Measurements from ENCODE around the gene SLC7A11.

SLC7A11 gene

DNA sequence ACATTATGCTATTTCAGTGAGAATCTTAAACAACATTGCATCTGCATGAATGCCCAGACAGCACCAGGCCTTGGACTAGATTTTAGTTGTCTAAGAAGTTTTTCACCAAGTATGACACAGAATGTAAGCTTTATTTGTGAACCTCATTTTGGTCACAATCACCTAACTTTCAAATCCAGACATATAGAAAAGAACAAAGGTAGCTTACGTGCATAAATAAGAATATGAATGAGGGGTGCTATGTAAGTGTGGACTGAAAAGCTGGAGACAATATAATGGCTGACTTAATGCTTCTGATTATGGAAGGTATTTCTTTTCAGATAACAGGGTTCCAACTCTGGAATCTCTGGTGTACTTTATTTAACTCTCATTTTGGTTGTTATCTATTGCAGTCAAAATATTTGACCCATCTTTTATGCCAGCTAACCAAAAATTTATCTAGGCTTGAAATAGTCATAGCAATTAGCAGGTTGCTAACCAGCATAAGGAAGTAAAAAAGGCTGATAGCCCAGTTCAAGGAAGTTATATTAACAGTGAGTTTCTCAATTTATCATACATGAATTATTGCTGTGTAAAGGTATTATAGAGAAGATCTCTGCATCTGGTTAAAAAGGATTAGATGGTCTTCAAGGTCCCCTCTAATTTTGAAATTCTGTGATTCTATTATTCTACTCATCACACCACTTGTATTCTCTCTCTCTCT lies 36.5 kb downstream of the SLC7A11 start:
- no peak for DNase-seq

DNA sequence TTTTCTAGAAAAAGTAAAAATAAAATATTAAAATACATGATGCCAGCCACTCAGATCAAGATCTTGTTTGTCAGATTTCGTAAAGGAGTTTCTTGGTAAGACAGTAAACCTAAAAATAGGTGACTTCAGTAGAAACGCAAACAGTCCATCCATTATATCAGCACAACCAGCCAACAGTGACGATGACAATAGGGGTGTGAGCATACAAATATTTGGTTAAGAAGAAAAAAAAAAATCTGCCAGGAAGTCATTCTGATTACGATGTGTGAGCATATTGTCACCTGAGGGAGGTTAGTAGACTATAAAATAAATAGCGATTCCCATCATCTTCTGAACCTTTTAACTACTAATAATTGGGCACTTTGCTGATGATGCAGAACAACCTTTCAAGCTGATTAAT lies 37.6 kb downstream of the SLC7A11 start:
- DNase-seq = no peak

DNA sequence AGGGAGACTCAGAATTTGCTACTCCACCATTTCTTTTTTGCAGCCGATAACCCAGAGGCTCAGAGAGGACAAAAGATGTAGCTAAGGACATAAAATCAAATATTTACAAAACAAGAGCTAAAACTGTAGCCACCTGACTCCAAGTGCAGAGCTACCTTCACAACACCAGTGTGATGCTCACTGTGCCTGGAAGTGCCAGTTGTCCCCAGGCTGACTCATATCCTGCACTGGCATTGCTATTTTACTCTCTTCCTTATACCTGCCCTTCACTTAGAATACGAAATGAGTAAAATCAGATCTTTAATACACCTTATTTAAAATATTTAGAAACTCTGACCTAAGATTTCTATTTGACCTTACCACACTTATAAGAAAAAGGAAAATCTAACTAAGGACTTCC lies 39.5 kb downstream of the SLC7A11 start:
- no peak for DNase-seq

DNA sequence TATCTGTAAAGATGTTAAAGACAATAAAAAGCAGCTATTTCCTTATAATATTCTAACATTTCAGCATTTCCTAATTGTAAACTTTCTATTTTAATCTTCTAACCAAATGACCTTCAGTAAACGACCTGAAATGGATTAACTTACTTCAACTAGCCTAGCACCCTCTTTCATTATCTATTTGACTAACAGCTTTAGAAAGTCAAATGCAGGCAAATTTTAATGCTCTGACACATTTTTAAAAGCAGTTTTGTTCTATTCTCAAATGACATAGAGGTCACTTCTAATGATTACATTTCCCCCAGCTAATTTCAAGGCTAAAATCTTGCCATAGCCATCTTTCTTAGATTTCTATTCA lies 41.9 kb downstream of the SLC7A11 start:
- no peak for DNase-seq

DNA sequence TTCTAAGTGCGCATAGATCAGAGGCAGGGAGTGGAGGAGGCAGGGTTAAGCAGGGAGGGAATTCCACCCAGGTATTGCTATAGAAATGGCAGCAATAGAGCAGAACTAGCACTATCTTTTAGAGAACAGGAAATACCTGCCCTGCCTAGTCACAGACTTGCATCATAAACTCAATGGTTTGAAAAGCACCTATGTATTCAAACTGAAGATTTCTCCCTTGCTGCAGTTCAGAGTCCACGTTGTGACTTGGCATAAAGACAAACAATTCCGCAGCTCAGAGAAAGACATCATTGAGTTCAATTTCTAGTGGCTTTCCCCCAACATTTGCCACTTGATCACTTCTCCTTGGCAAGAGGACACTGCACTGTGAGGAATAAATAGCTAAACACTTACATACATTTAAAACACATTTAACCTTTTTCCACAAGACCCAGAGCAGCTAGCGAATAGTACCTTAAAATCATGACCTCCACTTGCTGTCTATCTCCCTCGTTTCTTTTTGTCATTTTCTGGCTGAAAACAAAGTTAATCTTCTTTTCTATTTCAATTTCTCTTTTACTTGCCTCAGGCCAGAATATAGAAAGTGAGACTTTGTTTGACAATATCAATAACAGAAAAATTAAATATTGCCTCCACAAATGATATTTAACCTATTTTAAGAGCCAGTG lies 42.4 kb downstream of the SLC7A11 start:
- no peak for DNase-seq

DNA sequence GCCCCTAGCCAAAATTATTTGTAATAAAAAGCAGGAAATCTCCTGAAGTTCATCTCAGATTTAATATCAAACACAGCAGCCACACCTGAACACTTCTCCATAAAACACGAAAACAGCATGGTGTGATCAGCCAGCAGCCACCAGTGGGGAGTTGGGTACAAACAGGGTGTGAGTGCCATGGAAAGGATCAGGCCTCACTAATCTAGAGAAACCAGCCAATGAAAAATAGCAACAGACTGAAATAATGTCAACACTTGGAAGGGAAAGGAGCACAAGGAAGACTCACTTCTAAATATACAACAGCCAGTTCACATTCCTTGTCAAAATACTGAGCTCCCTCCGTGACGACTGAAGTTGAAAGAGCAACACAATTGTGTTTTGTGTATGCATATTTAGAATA lies 46.0 kb downstream of the SLC7A11 start:
- DNase-seq = no peak

DNA sequence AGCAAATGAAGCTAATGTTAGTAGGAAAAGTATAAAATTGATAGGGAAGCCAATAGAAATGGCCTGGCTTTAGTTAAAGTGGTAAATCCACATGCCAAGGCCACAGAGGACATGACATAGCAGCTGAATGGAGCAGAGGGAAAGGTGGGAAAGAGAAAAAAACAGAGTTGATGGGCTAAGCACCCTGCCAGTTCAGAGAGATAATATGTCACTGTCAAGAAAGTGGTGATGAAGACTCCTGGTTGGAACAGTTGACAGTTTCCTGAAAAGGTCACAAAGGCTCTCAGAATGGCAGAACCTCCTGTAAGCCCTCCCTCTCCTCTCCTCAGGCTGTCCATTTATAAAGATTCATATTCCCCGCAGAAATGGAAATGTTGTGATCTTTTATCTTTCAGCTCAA lies 48.2 kb downstream of the SLC7A11 start:
- no peak for DNase-seq

DNA sequence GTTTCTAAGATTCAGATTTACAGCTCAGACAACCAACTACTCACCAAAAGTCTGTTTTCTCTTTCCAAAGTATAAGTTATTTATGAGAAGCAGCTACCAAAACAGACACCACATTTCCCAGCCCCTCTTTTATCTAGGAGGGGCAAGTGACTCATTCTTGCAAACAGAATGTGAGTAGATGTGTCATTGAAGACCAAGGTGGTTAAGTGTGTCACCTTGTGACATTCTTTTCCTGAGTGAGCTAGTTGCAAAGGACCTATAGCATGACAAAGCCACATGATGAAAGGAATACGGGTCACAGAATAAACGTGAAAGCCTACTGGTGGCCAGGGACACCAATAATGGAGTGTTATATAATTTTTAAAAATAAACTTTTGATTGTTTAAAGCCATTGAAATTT lies 50.0 kb downstream of the SLC7A11 start:
- DNase-seq = no peak

DNA sequence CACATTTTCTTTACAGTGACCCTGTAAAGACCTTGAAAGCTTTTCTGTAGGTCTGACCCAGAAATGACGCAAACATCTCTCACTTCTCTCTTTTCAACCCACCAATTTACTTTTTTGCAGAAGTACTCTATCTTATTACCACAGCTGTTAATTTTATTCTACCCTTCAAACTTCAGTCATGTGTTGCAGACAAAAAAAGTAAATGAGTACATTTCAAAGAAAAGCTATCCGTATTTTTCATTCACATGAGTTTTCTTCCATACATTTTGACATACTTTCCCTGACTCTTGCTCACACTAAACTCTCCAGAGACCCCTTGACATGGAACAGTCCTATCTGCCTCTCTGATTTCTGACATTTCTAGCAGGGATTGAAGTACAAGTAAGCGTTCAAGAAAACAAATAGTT lies 51.7 kb downstream of the SLC7A11 start:
- DNase-seq = no peak

DNA sequence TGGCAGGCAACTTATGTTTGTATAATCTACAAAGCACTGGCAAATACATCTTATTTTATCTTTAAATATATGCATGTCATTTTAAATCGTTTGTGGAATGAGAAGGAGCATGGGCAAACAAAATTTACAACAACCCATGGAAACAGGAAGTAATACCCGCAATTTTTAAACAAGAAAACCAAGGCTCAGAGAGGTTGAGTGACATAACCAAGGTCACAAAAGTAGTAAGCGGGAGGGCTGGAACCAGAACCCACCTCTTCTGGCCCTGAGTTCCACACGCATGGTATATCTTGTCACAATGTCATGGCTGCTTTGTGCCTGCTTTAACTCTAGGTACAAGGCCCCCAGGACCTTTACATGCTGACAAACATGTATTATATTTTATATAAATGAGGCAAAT lies 52.9 kb downstream of the SLC7A11 start:
- DNase-seq = no peak

DNA sequence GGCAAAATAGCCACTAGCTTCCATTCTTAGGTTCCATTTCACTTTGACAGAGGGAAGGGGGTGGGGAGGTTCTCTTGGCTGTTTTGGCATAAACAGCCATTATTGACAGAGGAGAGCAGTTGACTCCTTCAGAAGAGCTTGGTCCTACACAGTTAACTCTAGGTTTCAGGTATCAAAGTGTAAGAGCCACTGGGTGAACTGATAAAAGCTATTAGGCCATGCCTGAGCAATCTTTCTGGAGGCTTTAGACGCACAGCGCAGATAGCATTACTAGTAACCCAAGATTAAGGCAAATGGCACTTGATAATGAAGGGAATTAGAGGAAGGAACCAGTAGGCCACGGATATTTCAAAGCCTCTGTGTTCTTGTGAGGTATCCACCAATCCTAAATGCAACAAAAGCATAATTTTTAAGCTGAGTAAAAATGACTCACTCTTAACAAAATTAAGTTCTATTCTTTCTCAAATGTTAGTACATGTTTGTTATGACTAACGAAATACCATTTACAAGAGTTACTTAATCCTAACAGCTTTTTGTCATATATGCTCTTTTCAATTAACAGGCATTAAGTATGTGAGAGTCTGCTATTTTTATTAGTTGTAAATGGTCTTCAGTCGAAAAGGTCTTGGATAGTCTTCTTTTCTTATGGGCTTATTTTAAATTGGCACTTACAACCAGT lies 53.6 kb downstream of the SLC7A11 start:
- DNase-seq = no peak

DNA sequence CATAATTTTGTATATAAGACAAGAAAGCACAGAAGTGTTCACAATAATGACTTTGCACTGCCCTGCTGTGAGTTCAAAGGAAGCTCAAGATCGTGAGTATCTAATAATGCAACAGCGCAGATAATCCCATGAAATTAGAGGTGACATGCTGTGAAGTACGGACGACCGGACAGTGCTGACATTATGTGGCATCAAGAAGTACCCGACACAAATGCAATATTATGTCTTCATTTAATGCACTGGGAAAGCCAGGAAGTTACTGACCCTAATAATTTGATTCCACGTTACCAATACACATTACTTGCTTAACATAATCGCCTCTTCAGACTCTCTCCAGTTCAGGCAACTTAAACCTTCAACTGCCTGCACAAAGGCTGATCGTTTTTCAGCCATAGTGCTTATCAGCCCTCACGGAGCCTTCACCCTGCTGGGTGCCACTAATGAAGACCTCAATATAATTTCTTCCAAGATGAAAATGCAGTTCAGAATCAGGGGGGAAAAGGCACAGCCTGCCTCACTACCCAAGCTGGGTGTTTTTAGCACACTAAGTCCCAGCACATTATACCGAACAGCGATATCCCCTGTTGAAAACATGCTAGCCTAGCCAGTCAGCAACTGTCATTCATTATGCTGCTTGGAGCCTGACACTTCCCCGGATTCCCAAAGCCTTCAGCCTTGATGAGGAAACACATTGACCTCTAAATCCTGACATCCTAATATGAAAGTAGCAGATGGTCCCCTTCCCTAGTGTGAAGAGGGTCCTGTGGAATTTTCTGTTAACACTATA lies 56.1 kb downstream of the SLC7A11 start:
- no peak for DNase-seq

DNA sequence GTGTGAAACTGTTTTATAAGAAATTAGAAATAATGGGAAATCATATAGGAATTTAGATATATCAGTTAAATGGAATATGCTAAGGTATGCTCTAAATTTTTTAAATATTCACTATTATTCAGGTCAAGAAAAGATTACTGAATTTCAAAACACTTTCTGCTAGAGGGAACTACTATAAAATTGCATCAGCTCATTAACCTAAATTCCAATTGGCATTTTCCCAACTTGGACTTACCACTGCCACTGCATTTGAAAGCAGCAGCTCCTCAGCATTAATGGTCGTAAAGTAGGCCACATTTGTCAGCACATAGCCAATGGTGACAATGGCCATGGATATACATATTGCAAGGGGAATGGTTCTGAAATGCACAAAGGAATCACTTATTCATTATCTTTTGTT lies 57.3 kb downstream of the SLC7A11 start:
- DNase-seq = no peak

DNA sequence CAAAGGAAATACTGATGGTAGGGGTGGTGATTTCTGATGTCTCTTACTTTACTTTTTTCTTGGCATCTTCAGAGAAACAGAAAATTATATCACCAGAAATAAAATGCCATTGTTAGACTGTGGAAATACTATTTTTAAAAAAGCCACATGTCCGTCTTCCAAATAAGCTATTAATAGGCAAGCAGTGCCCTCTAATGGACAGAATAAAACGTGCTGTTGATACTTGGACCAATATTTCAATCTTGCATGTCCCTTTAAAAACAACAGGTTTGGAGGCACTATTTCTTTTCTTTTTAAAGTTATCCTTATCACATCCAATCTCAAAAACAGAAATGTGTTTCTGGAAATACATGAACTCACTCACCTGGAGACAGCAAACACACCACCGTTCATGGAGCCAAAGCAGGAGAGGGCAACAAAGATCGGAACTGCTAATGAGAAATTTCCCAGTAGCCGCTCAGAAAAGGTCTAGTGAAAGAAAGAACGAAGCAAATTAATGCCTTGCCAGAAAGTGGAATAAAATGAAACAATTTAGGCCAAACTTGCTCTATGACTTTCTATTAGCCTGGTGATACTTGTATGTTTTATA lies 59.2 kb downstream of the SLC7A11 start:
- DNase-seq = no peak

DNA sequence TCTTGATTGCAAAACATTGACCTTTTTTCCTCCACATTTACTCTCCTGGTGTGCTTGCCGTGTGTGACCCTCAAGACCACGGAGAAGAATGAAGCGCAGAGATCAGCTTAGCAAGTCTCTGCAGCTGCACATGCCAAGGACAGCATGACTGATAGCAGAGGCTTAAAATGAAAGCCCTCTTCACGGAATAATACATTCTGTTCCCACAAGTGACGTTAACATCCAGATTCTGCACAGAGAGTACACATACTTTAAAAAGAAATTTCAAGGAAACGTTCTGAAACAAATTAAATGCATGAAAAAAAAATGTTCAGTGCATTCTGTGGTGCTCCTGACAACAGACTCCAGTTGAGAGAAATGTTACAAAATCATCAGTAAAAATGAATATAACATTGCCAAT lies 60.9 kb downstream of the SLC7A11 start:
- no peak for DNase-seq

DNA sequence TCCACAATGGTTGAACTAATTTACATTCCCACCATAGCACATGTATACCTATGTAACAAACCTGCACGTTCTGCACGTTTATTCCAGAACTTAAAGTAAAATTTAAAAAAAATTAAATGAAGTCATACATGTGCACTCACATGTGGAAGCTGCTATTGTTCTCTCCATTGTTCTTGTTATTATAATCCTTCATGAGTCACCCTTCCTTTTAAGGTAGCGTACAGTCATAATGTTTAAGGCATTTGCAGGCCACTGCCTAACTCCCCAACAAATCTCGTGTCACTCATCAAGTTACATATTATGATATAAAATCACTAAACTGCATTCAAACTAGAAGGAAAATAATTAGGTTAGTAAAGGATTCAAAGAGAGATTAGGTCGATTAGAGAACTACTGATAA lies 63.6 kb downstream of the SLC7A11 start:
- DNase-seq = no peak

DNA sequence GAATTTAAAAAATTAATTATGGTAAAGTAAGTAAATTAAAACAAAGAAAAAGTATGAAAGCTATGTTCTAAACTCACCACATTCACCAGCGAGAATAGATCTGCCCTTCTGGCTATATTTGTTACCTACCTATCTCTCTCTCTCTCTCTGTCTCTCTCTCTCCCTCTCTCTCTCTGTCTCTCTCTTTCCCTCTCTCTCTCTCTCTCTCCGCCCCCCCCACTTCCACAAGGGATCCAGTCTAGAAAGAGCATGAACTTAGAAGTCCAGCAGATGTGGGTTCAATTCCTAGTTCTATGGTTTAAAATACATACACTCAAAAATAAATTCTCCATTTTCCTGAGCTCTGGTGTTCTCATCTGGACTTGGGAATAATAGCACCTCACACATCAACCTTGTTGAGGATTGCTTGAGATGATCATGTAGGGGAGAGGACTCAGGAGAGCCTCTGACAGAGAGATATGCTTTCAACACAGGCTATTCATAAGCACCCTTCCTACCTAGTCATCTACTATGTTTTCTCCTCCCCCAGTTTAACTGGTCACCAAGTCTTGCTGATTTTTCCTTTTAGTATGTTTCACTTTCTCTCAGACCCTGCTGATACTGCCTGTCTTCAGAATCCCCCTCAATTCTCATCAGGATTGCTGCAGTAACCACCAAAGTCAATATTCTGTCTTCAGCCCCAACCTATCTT lies 64.7 kb downstream of the SLC7A11 start:
- no peak for DNase-seq

DNA sequence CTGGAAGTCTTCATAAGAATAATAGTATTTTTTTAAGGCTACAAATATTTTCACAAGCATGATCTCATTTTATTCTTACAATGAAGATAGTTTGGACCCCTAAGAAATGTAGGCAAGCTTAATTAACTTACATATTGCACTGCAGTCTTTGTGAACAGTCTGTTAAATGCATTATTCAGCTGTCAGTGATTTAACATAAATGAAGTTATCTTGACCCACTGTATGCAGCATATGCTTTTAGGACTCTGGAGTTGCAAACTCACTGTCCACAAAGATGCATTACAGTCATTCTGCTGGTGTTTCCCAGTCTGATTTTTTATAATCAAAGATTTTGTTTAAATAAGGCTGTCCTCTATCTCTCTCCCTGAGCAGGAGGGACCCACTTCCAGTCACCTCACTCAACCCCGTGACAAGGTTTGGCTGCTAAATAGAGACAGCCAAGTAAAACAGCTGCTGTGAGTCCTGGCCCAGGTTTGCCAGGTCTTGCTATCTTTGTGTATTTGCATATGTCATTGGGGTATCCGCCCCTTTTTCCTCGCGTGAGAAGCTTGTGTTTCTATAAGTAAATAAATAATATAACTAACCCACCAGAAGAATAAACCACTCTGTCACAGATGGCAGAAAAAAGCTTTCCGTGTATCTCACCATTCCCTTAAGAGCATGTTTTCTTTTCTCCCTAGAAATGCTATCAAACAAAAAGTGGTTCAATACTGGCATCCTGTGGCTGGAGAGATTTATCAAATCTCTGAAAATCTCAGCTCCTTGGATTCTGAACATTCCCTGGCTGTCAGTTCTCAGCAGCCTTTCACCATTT lies 67.0 kb downstream of the SLC7A11 start:
- no peak for DNase-seq

DNA sequence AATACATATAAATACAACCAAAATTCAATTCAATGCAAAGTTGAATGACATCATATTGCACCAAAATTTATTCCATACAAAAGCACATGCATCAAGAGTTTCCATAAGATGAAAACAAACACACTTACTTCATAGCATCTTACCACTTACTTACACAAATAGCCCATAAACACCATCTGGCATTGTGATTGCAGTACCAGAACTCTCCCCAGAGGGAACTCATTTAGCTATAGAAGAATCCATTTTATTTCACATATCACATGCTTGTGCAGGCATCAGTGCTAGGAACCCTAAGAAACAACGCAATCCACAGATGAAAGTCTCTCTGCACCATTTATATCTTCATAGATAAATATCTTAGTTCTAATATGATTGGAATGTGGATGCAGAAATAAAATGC lies 77.9 kb downstream of the SLC7A11 start:
- no peak for DNase-seq

DNA sequence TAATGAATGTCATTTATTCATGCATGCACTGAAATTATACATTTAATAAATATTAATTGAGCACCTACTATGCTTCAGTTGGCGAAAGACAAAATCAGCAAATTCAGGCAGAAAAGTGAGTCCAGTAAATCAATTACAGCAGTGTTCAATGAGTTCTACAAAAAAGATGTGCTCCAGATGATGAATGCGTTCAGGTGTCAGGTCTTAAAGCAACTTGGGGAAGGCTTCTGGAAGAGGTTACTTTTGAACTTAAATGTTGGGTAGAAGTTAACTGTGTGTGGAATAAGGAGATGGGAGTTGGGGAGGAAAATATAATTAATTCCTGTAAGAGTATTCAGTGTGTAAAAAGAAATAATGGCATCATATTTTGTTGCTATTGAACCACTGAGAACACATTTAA lies 79.0 kb downstream of the SLC7A11 start:
- DNase-seq = no peak

DNA sequence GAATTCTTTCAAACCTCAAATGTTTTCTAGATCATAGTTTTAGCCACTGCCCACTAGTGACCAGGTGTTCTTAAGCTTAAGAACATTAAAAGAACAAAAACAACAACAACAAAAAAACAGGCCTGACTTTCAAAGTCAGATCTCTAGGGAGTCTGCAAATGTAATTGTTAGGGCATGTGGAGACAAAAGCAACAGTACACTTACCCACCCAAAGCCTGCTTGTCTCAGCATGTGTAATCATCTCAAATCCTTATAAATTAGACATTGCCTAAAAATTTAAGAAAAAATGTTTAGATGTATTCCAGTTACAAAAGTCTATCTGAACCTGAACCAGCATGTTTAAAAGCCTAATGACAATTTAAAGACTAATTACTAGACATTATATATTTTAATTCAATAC lies 79.9 kb downstream of the SLC7A11 start:
- DNase-seq = no peak

DNA sequence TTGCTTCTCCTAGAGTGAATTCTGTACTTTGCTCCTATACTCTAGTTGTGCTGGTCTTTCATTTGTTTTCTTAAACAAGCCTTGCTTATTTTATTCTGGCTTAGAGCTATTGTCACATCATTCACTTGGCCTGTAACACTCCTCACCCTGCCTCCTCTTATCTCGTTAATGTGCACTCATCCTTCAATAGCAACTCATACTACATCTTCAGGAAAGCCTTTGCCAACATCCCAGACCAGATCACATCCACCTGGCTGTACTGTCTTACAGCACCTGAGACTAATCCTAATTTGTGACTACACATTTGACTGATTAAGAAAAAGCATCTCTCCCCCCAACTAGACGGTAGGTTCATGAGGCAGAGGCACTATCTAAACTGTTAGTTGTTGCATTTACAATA lies 80.8 kb downstream of the SLC7A11 start:
- DNase-seq = no peak
